IPS-11a (cell line): ENCODE data around the gene RNF38.
"Not testable (repeated sequence)": the region's sequence is repeated elsewhere in the genome, so short reads cannot be mapped to it uniquely, and the experiment has no call there.

Experiments used
- H3K4me3 ChIP-seq: one replicate; pipeline ENCODE4 v1.5.1; 2013; ENCODE audit warnings: low read depth, low read length, control low read depth

The RNF38 gene

DNA sequence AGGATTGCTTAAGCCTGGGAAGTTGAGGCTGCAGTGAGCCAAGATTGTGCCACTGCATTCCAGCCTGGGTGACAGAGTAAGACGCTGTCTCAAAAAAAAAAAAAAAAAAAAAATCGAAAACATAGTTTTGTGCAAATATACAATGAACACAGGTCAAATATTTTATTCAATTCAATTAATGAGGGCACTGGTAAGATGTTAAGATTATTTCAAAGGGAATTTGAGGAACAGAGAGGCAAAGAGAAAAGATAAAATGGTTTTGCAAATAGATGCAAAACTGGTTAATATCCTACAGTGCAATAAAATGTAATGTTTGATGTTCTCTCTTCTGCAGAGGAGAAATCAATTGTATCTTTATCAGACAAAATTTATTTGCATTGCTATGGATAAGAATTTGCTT, 102.3 kb downstream of the RNF38 start:
- H3K4me3 ChIP-seq, result no peak overlapping the region

DNA sequence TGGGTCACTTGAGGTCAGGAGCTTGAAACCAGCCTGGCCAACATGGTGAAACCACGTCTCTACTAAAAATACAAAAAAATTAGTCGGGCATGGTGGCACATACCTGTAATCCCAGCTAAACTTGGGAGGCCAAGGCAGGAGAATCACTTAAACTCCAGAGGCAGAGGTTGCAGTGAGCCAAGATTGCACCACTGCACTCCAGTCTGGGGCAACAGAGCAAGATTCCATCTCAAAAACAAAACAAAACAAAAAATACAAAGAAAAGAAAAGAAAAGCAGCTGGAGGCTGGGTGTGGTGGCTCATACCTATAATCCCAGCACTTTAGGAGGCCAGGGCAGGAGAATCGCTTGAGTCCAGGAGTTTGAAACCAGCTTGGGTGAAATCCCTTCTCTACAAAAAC, 105.1 kb downstream of the RNF38 start:
- not testable (repeated sequence) for H3K4me3 ChIP-seq

DNA sequence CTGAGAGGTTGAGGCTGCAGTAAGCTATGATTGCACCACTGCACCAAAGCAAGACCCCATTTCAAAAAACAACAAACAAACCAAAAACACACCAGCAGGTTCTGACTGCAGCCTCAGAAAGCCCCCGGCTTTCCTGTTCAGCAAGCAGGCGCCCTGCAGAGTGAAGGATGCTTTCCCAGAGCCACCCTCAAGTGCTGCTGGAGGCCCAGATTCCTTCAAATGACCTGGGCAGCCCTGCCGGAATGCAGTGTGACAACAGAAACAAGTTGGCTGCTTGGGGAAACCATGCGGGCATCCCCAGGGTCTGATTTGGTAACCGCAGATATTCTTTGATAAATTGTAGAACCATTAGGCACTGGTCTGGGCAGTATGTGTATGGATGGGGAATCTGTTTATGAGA, 106.2 kb downstream of the RNF38 start:
- H3K4me3 ChIP-seq, result no peak overlapping the region

DNA sequence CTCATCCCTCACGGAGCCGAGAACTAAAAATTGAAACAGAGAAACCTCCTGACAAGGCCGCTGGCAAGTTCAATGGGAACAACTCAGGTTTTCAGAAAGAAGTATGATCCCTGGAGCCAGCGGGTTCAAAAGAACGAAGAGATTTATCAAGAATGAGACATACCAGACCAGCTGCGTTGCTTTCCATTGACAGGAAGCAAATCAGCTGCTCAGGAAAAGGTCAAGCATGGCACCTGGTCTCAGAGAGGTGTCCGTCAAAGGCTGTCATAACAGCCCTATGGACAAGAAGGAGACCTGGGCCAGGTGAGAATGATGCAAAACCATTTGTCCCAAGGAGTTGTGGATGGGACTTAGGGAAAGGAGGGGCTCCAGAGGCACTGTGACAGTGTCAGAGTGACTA, 106.9 kb downstream of the RNF38 start:
- no peak overlapping the region for H3K4me3 ChIP-seq

DNA sequence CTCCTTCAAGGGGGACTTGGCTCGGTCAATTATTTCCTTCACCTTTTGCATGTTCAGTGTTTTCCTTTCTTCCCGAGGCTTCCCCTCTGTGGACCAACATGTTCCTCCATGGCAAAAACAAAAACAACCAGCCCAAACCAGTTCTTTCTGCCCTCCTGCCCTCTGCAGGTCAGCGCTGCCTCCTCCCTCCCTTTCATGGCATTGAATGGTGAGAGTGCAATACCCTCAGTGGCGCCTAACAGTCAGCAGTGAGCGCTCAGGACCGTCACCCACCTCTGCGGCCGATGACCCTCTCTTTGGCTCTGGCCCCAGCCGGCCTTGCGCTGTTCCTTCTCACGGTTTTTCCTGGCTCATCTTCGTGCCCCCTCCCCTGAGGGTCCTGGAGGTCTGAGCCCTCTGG, 107.4 kb downstream of the RNF38 start:
- no peak overlapping the region for H3K4me3 ChIP-seq

DNA sequence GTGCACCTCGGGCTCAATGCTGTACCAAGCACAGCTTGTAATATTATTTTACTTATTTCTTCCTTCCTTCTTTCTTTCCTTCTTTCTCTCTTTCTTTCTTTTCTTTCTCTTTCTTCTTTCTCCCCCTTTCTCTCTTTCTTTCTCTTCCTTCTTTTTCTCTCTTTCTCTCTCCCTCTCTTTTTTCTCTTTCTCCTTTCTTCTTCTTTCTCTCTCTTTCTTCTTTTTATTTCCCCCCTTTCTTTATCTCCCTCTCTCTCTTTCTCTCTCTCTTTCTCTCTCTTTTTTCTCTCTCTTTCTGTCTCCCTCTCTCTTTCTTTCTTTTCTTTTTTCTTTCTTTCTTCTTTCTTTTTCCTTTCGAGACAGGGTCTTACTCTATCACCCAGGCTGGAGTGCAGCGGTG, 109.1 kb downstream of the RNF38 start:
- no peak overlapping the region for H3K4me3 ChIP-seq

DNA sequence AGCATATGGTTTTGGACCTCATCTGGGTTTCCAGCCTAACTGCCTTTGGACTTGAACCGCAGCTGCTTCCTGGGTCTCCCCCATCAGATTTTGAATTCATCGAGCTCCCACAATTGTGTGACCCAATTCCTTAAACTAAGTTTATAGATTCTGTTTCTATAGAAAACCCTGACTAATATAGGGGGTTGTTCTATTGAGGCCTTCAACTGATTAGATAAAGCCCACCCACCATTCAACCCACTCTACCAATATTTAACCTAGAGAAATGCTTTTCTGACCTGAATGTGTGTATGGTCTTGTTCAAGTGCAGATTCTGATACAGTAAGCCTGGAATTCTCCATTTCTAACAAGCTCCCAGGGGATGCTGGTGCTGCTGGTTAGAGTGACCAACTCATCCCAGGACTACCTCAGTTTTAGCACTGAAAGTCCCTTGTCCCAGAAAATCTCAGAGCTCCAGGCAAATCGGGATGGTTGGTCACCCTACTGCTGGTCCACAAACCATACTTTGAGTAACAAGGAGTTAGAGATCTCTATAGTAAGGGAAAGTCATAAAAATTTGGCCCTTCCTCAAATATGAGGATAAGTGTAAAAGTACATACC, 110.1 kb downstream of the RNF38 start:
- H3K4me3 ChIP-seq, result no peak overlapping the region

DNA sequence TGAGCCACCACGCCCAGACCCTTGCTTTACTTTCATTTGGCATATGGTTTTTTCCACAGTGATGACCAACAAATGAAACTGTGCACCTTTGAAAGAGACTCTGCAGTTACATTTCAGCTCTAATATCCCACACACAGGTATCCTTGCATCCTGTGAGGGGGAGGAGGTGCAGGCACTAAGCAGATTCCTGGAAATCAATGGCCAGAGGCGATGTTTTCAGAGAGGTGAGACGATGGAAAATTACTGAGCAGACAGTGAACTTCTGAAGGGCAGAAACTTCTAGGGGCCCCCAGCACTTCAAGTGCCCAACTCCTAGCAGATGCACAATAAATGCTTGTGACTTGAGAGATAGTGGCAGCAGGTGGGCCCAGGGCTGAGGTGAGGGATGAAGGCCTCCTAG, 112.0 kb downstream of the RNF38 start:
- H3K4me3 ChIP-seq, result no peak overlapping the region
